Hair follicular keratinocyte (primary cell): ENCODE data around the gene TMEM33. TPM values are rescaled to one million over a fixed set of nuclear protein-coding genes. Genes with fewer than 3 reads are reported as not detected.

ENCODE experiments used
- total RNA-seq: library from RNA; depleted of rRNA; stranded (reverse); fragments of >200 nt; gene quantifications from 2 replicates; pipeline ENCODE4 v1.2.3, GENCODE V29; 2015

TMEM33 gene, protein sequence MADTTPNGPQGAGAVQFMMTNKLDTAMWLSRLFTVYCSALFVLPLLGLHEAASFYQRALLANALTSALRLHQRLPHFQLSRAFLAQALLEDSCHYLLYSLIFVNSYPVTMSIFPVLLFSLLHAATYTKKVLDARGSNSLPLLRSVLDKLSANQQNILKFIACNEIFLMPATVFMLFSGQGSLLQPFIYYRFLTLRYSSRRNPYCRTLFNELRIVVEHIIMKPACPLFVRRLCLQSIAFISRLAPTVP
- 58.9 and 66.7 TPM in 2 replicates for total RNA-seq

DNA sequence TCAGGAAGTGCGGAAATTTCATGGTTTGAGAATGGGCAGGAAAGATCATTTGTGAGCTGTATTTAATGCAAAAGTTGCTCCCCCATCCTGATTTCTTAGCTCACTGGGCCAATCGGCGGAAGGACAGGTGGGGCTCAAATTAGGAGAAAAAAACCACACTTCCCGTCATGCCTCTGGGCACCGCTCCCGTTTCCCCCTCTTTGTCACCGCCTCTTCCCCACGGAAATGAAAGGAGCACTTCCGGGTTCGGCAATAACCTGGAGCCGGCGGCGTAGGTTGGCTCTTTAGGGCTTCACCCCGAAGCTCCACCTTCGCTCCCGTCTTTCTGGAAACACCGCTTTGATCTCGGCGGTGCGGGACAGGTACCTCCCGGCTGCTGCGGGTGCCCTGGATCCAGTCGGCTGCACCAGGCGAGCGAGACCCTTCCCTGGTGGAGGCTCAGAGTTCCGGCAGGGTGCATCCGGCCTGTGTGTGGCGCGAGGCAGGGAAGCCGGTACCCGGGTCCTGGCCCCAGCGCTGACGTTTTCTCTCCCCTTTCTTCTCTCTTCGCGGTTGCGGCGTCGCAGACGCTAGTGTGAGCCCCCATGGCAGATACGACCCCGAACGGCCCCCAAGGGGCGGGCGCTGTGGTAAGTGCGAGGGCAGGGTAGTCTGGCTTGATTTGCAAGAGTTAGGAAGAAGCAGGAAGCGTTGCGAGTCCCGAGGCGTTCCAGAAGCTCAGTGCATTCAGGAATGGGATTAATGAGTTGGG lies at the start of gene TMEM33:
TMEM33 (plus strand) TSS at position 529 of the 751 bp plus-strand sequence; CDS start at position 585, 56 bp downstream.

DNA sequence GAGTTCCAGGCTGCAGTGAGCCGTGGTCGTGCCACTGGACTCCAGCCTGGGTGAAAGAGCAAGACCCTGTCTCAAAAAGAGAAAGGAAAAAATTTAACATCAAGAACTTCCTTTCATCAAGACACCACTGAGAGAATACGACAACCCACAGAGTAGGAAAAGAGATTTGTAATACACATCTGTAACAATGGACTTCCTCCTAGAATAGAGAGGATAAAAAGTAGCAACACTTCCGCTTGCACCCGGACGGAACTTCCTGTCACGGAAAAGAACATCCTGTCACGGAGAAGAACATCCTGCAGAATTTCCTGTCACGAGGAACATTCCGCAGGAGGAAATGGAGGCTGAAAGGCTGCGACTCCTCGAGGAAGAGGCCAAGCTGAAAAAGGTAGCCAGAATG lies 46.2 kb downstream of the TMEM33 start, which contains the start of gene DCAF4L1:
DCAF4L1 (plus strand) TSS at position 301 of the 400 bp plus-strand sequence; CDS start at position 338, 37 bp downstream.

DNA sequence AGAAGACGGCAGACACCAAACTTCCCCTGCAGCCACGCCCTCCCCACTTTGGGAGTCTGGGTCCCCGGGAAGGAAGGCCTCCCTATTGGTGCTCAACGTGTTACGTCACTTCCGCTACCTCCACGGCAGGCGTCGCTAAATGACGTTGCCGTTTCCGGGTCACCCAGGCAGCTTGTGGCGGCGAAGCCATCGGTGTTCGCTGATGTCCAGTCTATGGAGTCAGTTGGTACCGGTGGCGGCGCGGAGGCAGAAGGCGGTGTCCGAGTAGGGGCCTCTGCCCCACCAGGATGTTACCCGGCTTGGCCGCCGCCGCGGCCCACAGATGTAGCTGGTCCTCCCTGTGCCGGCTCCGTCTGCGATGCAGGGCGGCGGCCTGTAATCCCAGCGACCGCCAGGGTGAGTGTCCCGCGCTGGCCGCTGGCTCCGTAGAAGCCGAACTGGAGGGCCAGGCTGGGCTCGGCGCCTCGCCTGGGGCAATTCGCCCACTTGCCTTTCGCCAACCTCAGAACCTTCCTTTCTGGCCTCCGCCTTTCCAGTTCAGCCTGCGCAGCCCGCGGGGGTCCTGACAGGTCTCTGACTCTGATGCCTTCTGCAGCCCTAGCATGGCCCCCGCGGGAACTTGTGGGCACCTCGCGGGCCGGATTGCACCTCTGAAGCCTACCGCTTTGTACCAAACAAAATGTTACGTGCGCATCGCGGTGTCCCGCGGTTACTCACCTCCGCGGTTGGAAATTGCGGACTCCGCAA lies 55.3 kb downstream of the TMEM33 start, which contains the start of gene SLC30A9:
SLC30A9 (plus strand) TSS at position 166 of the 747 bp plus-strand sequence; CDS start at position 288, 122 bp downstream.

Other genes with a start within 250 kb of the TMEM33 start
- gene PHOX2B, start 186.7 kb upstream of the TMEM33 start, total RNA-seq: not detected in 2 replicates
- gene DCAF4L1, start 46.3 kb downstream of the TMEM33 start, total RNA-seq: not detected in 2 replicates
- 44.3 and 50.5 TPM in 2 replicates for gene SLC30A9, start 55.1 kb downstream of the TMEM33 start, total RNA-seq
- gene BEND4, start 217.2 kb downstream of the TMEM33 start, total RNA-seq: not detected in 2 replicates